Panc1 (cell line): ENCODE data around the gene ABCC4. TPM values are rescaled to one million over a fixed set of nuclear protein-coding genes. Genes with fewer than 3 reads are reported as not detected.

Experiments
- ATAC-seq: fragments of 200-7000 bp; cut with Tn5 transposase; 2 replicates; pipeline ENCODE4 v1.9.1; 2020; ENCODE audit warnings: mild to moderate bottlenecking, moderate library complexity
- BruUV-seq: library from RNA; stranded (reverse); fragments of 400-500 nt; replicated peaks from 2 replicates; lab custom pipeline; 2021; lab: Mats Ljungman, UMichigan
- CTCF ChIA-PET: fragments of 300-600 bp; sonication (Branson Sonifier 250); formaldehyde crosslinking; loops from one replicate; lab custom pipeline; 2022; ENCODE audit warnings: antibody characterized with exemption; lab: Charles Lee
- POLR2A ChIA-PET: fragments of 300-600 bp; sonication (Branson Sonifier 250); formaldehyde crosslinking; loops from one replicate; lab custom pipeline; 2022; ENCODE audit warnings: antibody characterized with exemption; lab: Charles Lee
- DNase-seq: peaks from one replicate; pipeline ENCODE4 v3.0.0-alpha.2; 2010; ENCODE audit warnings: low read depth, low spot score
- H3K27ac ChIP-seq: 2 replicates; pipeline ENCODE4 v1.5.1; 2011; ENCODE audit warnings: mild to moderate bottlenecking, low read length, inconsistent platforms
- H3K27me3 ChIP-seq: fragments of 200-500 bp; sonication (Bioruptor generic); 2 replicates; pipeline ENCODE4 v1.6.0; 2014; ENCODE audit warnings: low read length, inconsistent platforms; ENCODE audit not compliant: control insufficient read depth, insufficient read depth
- H3K36me3 ChIP-seq: fragments of 200-500 bp; sonication (Bioruptor generic); 2 replicates; pipeline ENCODE4 v1.5.1; 2014; ENCODE audit warnings: inconsistent platforms, mild to moderate bottlenecking, low read length, moderate library complexity; ENCODE audit not compliant: control insufficient read depth, insufficient read depth
- H3K4me1 ChIP-seq: 2 replicates; pipeline ENCODE4 v1.5.1; 2011; ENCODE audit warnings: inconsistent platforms, mild to moderate bottlenecking, low read length, moderate library complexity; ENCODE audit not compliant: control insufficient read depth, insufficient read depth
- H3K4me3 ChIP-seq, 2 experiments: 2 replicates each; pipeline ENCODE4 v1.5.1; 2011 to 2012; ENCODE audit warnings: low read depth in 2 of 2, low read length in 2 of 2, mild to moderate bottlenecking in 2 of 2, inconsistent platforms in 1 of 2, moderate library complexity in 1 of 2
- H3K9me3 ChIP-seq: fragments of 200-500 bp; sonication (Bioruptor generic); 2 replicates; pipeline ENCODE4 v1.5.1; 2014; ENCODE audit warnings: low read depth, mild to moderate bottlenecking, inconsistent platforms, low read length, moderate library complexity; ENCODE audit not compliant: control insufficient read depth, insufficient read depth
- CTCF ChIP-seq: fragments of 450-650 bp; IDR thresholded peaks from 2 replicates; pipeline ENCODE4 v1.5.1; 2017; ENCODE audit warnings: mild to moderate bottlenecking
- POLR2AphosphoS5 ChIP-seq: IDR thresholded peaks from 2 replicates; pipeline ENCODE4 v1.6.1; 2012; ENCODE audit warnings: mild to moderate bottlenecking, low read depth, low read length, moderate library complexity
- SIN3A ChIP-seq: IDR thresholded peaks from 2 replicates; pipeline ENCODE4 v1.6.1; 2012; ENCODE audit warnings: low read depth, mild to moderate bottlenecking, low read length, moderate library complexity, borderline replicate concordance; ENCODE audit not compliant: insufficient read depth
- TCF7L2 ChIP-seq: IDR thresholded peaks from 2 replicates; pipeline ENCODE4 v1.6.1; 2011; ENCODE audit warnings: mild to moderate bottlenecking, low read depth, low read length, inconsistent platforms
- in situ Hi-C: cut with HindIII; loops from 2 replicates; pipeline ENCODE4 v1.10.0; 2016; ENCODE audit warnings: low sequenced_read_pairs, low pct_unique_long_range_greater_than_20kb
- intact Hi-C: fragments of 100-400 bp; cut with micrococcal nuclease; formaldehyde crosslinking; loops from one replicate; pipeline ENCODE4 v1.10.0; 2022; ENCODE audit not compliant: unreplicated experiment
- total RNA-seq: library from RNA; stranded (reverse); gene quantifications from one replicate; pipeline ENCODE4 v1.2.1, GENCODE V29; 2021; ENCODE audit not compliant: unreplicated experiment
- TF ChIP-seq, protein P1 (sequence below), 2 experiments: IDR thresholded peaks; 2 replicates each; pipeline ENCODE4 v1.6.1; 2011 to 2012; ENCODE audit warnings: low read depth in 2 of 2, control low read depth in 1 of 2, low read length in 1 of 2, mild to moderate bottlenecking in 1 of 2, moderate library complexity in 1 of 2; ENCODE audit not compliant: insufficient read depth in 1 of 2

The ABCC4 gene
- total RNA-seq, 1 experiment from 2014 or later: 69.3 TPM

- peak overlapping the region; percentile 44; the same call in 1 of the 2 replicates for H3K27ac ChIP-seq
- no peaks in the 10 kb centered on the region for H3K4me1 ChIP-seq
- ATAC-seq (no peak), DNase-seq (no peak)
- no peak overlapping the region for H3K4me3 ChIP-seq
- in situ Hi-C loops: no loop called here
- TF ChIP-seq CTCF: no peak
- no peak for TF ChIP-seq SIN3A
- no peak for TF ChIP-seq POLR2AphosphoS5
- TF ChIP-seq, protein P1, sequence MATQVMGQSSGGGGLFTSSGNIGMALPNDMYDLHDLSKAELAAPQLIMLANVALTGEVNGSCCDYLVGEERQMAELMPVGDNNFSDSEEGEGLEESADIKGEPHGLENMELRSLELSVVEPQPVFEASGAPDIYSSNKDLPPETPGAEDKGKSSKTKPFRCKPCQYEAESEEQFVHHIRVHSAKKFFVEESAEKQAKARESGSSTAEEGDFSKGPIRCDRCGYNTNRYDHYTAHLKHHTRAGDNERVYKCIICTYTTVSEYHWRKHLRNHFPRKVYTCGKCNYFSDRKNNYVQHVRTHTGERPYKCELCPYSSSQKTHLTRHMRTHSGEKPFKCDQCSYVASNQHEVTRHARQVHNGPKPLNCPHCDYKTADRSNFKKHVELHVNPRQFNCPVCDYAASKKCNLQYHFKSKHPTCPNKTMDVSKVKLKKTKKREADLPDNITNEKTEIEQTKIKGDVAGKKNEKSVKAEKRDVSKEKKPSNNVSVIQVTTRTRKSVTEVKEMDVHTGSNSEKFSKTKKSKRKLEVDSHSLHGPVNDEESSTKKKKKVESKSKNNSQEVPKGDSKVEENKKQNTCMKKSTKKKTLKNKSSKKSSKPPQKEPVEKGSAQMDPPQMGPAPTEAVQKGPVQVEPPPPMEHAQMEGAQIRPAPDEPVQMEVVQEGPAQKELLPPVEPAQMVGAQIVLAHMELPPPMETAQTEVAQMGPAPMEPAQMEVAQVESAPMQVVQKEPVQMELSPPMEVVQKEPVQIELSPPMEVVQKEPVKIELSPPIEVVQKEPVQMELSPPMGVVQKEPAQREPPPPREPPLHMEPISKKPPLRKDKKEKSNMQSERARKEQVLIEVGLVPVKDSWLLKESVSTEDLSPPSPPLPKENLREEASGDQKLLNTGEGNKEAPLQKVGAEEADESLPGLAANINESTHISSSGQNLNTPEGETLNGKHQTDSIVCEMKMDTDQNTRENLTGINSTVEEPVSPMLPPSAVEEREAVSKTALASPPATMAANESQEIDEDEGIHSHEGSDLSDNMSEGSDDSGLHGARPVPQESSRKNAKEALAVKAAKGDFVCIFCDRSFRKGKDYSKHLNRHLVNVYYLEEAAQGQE (IDR thresholded peaks at IDR 0.05; ENCODE audit: insufficient read depth in 1 of 2, low read depth in 2 of 2, low read length in 1 of 2): no peak
- TF ChIP-seq TCF7L2: no peak
- no peaks in the 10 kb centered on the region for H3K36me3 ChIP-seq
- no peaks in the 10 kb centered on the region for H3K9me3 ChIP-seq
- ChIA-PET POLR2A (no interaction called here), CTCF (no interaction called here)
- BruUV-seq: no TSS peak
- H3K27me3 ChIP-seq: no peaks in the 10 kb centered on the region
- intact Hi-C loops: no loop called here
Measured at GRCh38 chr13:95137096-95137495, 164.2 kb downstream of the ABCC4 start.

DNA sequence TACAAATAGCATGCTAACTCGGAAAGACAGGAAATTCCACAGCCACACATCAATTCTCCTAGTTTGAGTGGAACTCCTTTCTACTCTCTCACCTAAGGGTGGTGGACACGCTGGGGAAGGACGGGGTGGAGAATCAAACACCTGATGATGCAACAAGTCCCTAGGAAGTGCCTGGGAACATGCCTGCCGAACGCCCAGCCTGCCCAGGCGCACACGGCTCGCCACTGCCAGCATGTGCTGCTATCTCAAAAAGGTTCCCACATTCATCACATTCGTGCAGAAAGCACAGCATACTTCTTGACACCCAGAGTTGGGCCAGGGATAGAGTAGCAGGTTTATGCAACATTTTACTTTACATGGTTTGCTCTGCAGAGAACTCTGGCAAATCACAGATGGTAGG is 164.6 kb downstream of the ABCC4 start:
- ATAC-seq: no peak
- Histone ChIP-seq H3K4me1 (no peaks in the 10 kb centered on the region), H3K27ac (no peak overlapping the region), H3K4me3 (no peak overlapping the region), H3K27me3 (no peaks in the 10 kb centered on the region), H3K36me3 (no peaks in the 10 kb centered on the region), H3K9me3 (no peaks in the 10 kb centered on the region)
- in situ Hi-C loops (no loop called here), intact Hi-C loops (no loop called here)
- no TSS peak for BruUV-seq
- ChIA-PET POLR2A (no interaction called here), CTCF (no interaction called here)
- TF ChIP-seq SIN3A (no peak), POLR2AphosphoS5 (no peak), CTCF (no peak), TCF7L2 (no peak)
- TF ChIP-seq, protein P1 (IDR thresholded peaks at IDR 0.05; ENCODE audit: insufficient read depth in 1 of 2, low read depth in 2 of 2, low read length in 1 of 2): no peak
- no peak for DNase-seq
